ENCODE results near the gene RBP2.

RBP2 gene

DNA sequence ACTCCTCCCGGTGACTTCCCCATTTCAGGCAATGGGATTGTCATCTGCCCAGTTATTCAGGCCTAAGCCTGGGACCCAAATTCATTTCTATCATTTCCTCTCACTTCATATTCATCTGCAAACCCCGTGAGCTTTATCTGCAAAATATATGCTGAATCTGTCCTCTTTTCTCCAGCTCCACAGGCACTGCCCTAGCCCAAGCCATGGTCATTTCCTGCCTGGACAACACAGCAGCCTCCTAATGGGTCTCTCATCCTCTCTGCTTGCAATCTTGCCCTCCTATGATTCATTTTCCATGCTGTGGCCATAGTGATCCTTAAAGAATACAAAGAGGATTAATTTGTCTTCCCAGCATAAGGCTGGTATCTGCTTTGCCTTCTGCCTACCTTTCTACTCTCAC is 6.1 kb downstream of the RBP2 start:
- H2AFZ ChIP-seq (ENCODE audit: low read length) = no peak overlapping the region
- no peak overlapping the region for H3K27ac ChIP-seq (ENCODE audit: low read depth, low read length, poor library complexity, severe bottlenecking)
- no peaks in the 10 kb centered on the region for H3K9me3 ChIP-seq (ENCODE audit: low read length)
- H4K20me1 ChIP-seq (ENCODE audit: insufficient read depth, low read length) = no peaks in the 10 kb centered on the region
- no peak overlapping the region for H3K4me2 ChIP-seq (ENCODE audit: low read length)
- H3K27me3 ChIP-seq (ENCODE audit: insufficient read depth, low read length) = no peaks in the 10 kb centered on the region
- H3K4me3 ChIP-seq (ENCODE audit: low read depth, low read length, poor library complexity, severe bottlenecking) = no peak overlapping the region
- H3K9ac ChIP-seq (ENCODE audit: low read length) = no peak overlapping the region
- H3K9me2 ChIP-seq (ENCODE audit: low read depth, low read length) = no peaks in the 10 kb centered on the region
- no peaks in the 10 kb centered on the region for H3F3A ChIP-seq (ENCODE audit: insufficient read depth, low read length)
- H3K79me2 ChIP-seq (ENCODE audit: insufficient read depth, low read length) = no peaks in the 10 kb centered on the region
- no peak for TF ChIP-seq EZH2 (IDR thresholded peaks at IDR 0.05; ENCODE audit: borderline replicate concordance, low read length)
- TF ChIP-seq, protein P1, sequence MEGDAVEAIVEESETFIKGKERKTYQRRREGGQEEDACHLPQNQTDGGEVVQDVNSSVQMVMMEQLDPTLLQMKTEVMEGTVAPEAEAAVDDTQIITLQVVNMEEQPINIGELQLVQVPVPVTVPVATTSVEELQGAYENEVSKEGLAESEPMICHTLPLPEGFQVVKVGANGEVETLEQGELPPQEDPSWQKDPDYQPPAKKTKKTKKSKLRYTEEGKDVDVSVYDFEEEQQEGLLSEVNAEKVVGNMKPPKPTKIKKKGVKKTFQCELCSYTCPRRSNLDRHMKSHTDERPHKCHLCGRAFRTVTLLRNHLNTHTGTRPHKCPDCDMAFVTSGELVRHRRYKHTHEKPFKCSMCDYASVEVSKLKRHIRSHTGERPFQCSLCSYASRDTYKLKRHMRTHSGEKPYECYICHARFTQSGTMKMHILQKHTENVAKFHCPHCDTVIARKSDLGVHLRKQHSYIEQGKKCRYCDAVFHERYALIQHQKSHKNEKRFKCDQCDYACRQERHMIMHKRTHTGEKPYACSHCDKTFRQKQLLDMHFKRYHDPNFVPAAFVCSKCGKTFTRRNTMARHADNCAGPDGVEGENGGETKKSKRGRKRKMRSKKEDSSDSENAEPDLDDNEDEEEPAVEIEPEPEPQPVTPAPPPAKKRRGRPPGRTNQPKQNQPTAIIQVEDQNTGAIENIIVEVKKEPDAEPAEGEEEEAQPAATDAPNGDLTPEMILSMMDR (IDR thresholded peaks at IDR 0.05; ENCODE audit: low read length) = no peak
- no peaks in the 10 kb centered on the region for H3K4me1 ChIP-seq (ENCODE audit: insufficient read depth, low read length, severe bottlenecking)
- H3K36me3 ChIP-seq (ENCODE audit: insufficient read depth, low read length) = no peaks in the 10 kb centered on the region

DNA sequence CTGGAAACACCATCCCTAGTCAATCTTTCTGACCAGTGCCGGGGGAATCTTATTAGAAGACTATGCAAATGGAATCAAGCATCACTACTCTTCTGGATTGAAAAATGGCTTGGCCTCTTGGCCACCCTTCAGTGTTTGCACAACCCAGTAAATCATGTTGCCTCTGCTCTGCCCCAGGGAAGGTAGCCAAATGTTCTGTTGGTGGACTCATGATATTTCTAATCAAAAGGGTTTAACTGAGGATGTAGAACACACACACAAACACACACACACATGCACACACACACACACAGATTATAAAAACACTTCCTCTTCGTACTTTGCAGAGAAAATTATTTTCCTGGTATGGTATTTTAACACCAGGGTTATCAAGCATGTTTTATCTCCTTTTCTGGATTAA is 7.9 kb downstream of the RBP2 start:
- Histone ChIP-seq H3K27me3 (ENCODE audit: insufficient read depth, low read length) (peaks cover 6% of the 10 kb centered on the region; the same call in 1 of the 2 replicates), H3F3A (ENCODE audit: insufficient read depth, low read length) (no peaks in the 10 kb centered on the region), H3K9me3 (ENCODE audit: low read length) (no peaks in the 10 kb centered on the region), H3K9me2 (ENCODE audit: low read depth, low read length) (no peaks in the 10 kb centered on the region), H3K79me2 (ENCODE audit: insufficient read depth, low read length) (no peaks in the 10 kb centered on the region), H3K27ac (ENCODE audit: low read depth, low read length, poor library complexity, severe bottlenecking) (no peak overlapping the region), H3K4me2 (ENCODE audit: low read length) (no peak overlapping the region), H3K4me1 (ENCODE audit: insufficient read depth, low read length, severe bottlenecking) (no peaks in the 10 kb centered on the region), H2AFZ (ENCODE audit: low read length) (no peak overlapping the region), H3K4me3 (ENCODE audit: low read depth, low read length, poor library complexity, severe bottlenecking) (no peak overlapping the region), H4K20me1 (ENCODE audit: insufficient read depth, low read length) (no peaks in the 10 kb centered on the region), H3K36me3 (ENCODE audit: insufficient read depth, low read length) (no peaks in the 10 kb centered on the region), H3K9ac (ENCODE audit: low read length) (no peak overlapping the region)
- TF ChIP-seq EZH2 (IDR thresholded peaks at IDR 0.05; ENCODE audit: borderline replicate concordance, low read length) = no peak
- TF ChIP-seq, protein P1 (IDR thresholded peaks at IDR 0.05; ENCODE audit: low read length) = no peak

DNA sequence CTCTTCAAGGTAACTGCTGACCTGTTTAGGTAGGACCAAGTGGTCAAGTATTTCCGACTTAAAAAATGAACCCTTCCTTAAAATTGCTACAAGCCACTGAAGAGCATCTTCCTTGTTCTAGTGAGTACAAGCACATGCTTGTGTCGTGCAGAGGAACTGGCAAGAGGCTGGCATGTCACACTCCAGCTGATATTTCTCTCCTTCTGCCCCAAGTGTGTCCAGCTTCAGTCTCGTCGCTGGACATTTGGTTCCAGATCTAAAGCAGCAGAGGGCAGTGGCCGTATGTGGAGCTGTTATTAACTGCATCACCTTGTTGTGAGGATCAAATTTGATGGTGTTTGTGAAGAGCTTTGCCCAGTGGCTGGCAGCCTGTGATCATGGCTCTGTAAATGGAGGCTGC is 10.0 kb downstream of the RBP2 start:
- Histone ChIP-seq H3K27me3 (ENCODE audit: insufficient read depth, low read length) (peaks cover 6% of the 10 kb centered on the region), H3K9ac (ENCODE audit: low read length) (no peak overlapping the region), H3K4me2 (ENCODE audit: low read length) (no peak overlapping the region), H3K27ac (ENCODE audit: low read depth, low read length, poor library complexity, severe bottlenecking) (no peak overlapping the region), H4K20me1 (ENCODE audit: insufficient read depth, low read length) (no peaks in the 10 kb centered on the region), H3F3A (ENCODE audit: insufficient read depth, low read length) (no peaks in the 10 kb centered on the region), H3K9me3 (ENCODE audit: low read length) (no peaks in the 10 kb centered on the region), H3K9me2 (ENCODE audit: low read depth, low read length) (no peaks in the 10 kb centered on the region), H3K36me3 (ENCODE audit: insufficient read depth, low read length) (no peaks in the 10 kb centered on the region), H3K4me1 (ENCODE audit: insufficient read depth, low read length, severe bottlenecking) (no peaks in the 10 kb centered on the region), H3K79me2 (ENCODE audit: insufficient read depth, low read length) (no peaks in the 10 kb centered on the region), H2AFZ (ENCODE audit: low read length) (no peak overlapping the region), H3K4me3 (ENCODE audit: low read depth, low read length, poor library complexity, severe bottlenecking) (no peak overlapping the region)
- TF ChIP-seq EZH2 (IDR thresholded peaks at IDR 0.05; ENCODE audit: borderline replicate concordance, low read length) = no peak
- TF ChIP-seq, protein P1 (IDR thresholded peaks at IDR 0.05; ENCODE audit: low read length) = no peak
